GM23338 (cell line): ENCODE measurements around the gene GPR149. TPM values are rescaled to one million over a fixed set of nuclear protein-coding genes. Genes with fewer than 3 reads are reported as not detected.

ENCODE experiments used
- ATAC-seq: fragments of 200-7000 bp; cut with Tn5 transposase; 3 replicates; pipeline ENCODE4 v1.9.1; 2020
- DNase-seq: peaks from one replicate; pipeline ENCODE4 v3.0.0-alpha.2; 2015; ENCODE audit warnings: low spot score
- H2AFZ ChIP-seq: fragments of 200-600 bp; sonication (generic); 2 replicates; pipeline ENCODE4 v1.8.0; 2016; ENCODE audit warnings: antibody characterized with exemption, mild to moderate bottlenecking, moderate library complexity
- H3F3A ChIP-seq: fragments of 200-600 bp; sonication (generic); replicated peaks from 2 replicates; pipeline ENCODE4 v1.8.0; 2017; ENCODE audit warnings: antibody characterized with exemption, mixed run types, low read depth
- H3K27ac ChIP-seq: fragments of 200-600 bp; sonication (generic); 2 replicates; pipeline ENCODE4 v1.6.1; 2016; ENCODE audit warnings: low read depth
- H3K27me3 ChIP-seq: fragments of 200-600 bp; sonication (generic); 2 replicates; pipeline ENCODE4 v1.8.0; 2016; ENCODE audit warnings: mild to moderate bottlenecking, mixed run types, moderate library complexity; ENCODE audit not compliant: insufficient read depth
- H3K36me3 ChIP-seq: fragments of 200-600 bp; sonication (generic); 2 replicates; pipeline ENCODE4 v1.8.0; 2016; ENCODE audit warnings: mild to moderate bottlenecking; ENCODE audit not compliant: insufficient read depth
- H3K4me1 ChIP-seq: fragments of 200-600 bp; sonication (generic); 2 replicates; pipeline ENCODE4 v1.8.0; 2016; ENCODE audit warnings: mild to moderate bottlenecking, moderate library complexity; ENCODE audit not compliant: insufficient read depth
- H3K4me2 ChIP-seq: fragments of 200-600 bp; sonication (generic); 2 replicates; pipeline ENCODE4 v1.7.1; 2017; ENCODE audit warnings: mixed run types
- H3K4me3 ChIP-seq: fragments of 200-600 bp; sonication (generic); 2 replicates; pipeline ENCODE4 v1.6.1; 2016; ENCODE audit warnings: mixed run types
- H3K79me2 ChIP-seq: fragments of 200-600 bp; sonication (generic); replicated peaks from 2 replicates; pipeline ENCODE4 v1.8.0; 2017; ENCODE audit warnings: mild to moderate bottlenecking; ENCODE audit not compliant: insufficient read depth
- H3K9me2 ChIP-seq: fragments of 200-600 bp; sonication (generic); 2 replicates; pipeline ENCODE4 v1.8.0; 2017; ENCODE audit not compliant: insufficient read depth
- H4K20me1 ChIP-seq: fragments of 200-600 bp; sonication (generic); replicated peaks from 2 replicates; pipeline ENCODE4 v1.8.0; 2017; ENCODE audit warnings: mild to moderate bottlenecking; ENCODE audit not compliant: insufficient read depth
- H3K27ac Mint-ChIP-seq: 2 replicates; pipeline ENCODE4 v1.8.0; 2020; ENCODE audit warnings: inconsistent platforms, mild to moderate bottlenecking, moderate library complexity, mixed read lengths
- H3K27me3 Mint-ChIP-seq: 3 replicates; pipeline ENCODE4 v1.8.0; 2022; ENCODE audit warnings: low read depth, mild to moderate bottlenecking, moderate library complexity, mixed read lengths, inconsistent platforms; ENCODE audit not compliant: insufficient read depth, poor library complexity
- H3K36me3 Mint-ChIP-seq: 3 replicates; pipeline ENCODE4 v1.8.0; 2021; ENCODE audit warnings: low read depth, mild to moderate bottlenecking, inconsistent platforms, moderate library complexity, mixed read lengths
- H3K4me1 Mint-ChIP-seq: 3 replicates; pipeline ENCODE4 v1.8.0; 2020; ENCODE audit warnings: mild to moderate bottlenecking, inconsistent platforms, mixed read lengths
- H3K4me3 Mint-ChIP-seq: 3 replicates; pipeline ENCODE4 v1.8.0; 2021; ENCODE audit warnings: moderate library complexity, mild to moderate bottlenecking, inconsistent platforms, mixed read lengths
- H3K9me3 Mint-ChIP-seq: 3 replicates; pipeline ENCODE4 v1.8.0; 2020; ENCODE audit warnings: moderate library complexity, mild to moderate bottlenecking, inconsistent platforms, mixed read lengths
- CREB1 ChIP-seq: fragments of 250-450 bp; sonication (Bioruptor Pico); IDR thresholded peaks from 2 replicates; pipeline ENCODE4 v1.5.0; 2020; ENCODE audit warnings: low read depth, mild to moderate bottlenecking, moderate library complexity
- CTCF ChIP-seq, 2 experiments: fragments of 200-600 bp in 1 of 2; sonication (generic) in 1 of 2; conservative IDR thresholded peaks; 2 replicates each; pipeline versions ENCODE4 v1.5.1 to v1.6.1; 2016 to 2017; ENCODE audit warnings: antibody characterized with exemption in 2 of 2, low read depth in 2 of 2, mild to moderate bottlenecking in 2 of 2, moderate library complexity in 1 of 2
- EZH2phosphoT487 ChIP-seq: fragments of 200-600 bp; sonication (generic); IDR thresholded peaks from one replicate; pipeline ENCODE4 v1.8.1; 2018; ENCODE audit warnings: antibody characterized with exemption; ENCODE audit not compliant: unreplicated experiment
- JUNB ChIP-seq: IDR thresholded peaks from one replicate; pipeline ENCODE4 v1.6.1; 2016; ENCODE audit warnings: antibody characterized with exemption; ENCODE audit not compliant: unreplicated experiment
- NANOG ChIP-seq: IDR thresholded peaks from 2 replicates; pipeline ENCODE4 v1.6.1; 2016; ENCODE audit warnings: antibody characterized with exemption, borderline replicate concordance
- POLR2AphosphoS5 ChIP-seq: IDR thresholded peaks from 2 replicates; pipeline ENCODE4 v1.6.1; 2016; ENCODE audit warnings: antibody characterized with exemption, low read depth
- REST ChIP-seq: IDR thresholded peaks from one replicate; pipeline ENCODE4 v1.6.1; 2018; ENCODE audit warnings: antibody characterized with exemption; ENCODE audit not compliant: unreplicated experiment
- STAT1 ChIP-seq: IDR thresholded peaks from one replicate; pipeline ENCODE4 v1.6.1; 2016; ENCODE audit warnings: antibody characterized with exemption; ENCODE audit not compliant: unreplicated experiment
- ZNF331 ChIP-seq: fragments of 250-450 bp; sonication (Bioruptor Pico); IDR thresholded peaks from 2 replicates; pipeline ENCODE4 v1.5.0; 2020; ENCODE audit warnings: low read depth, mild to moderate bottlenecking, moderate library complexity
- ZNF462 ChIP-seq: fragments of 250-450 bp; sonication (Bioruptor Pico); IDR thresholded peaks from 2 replicates; pipeline ENCODE4 v1.5.0; 2020; ENCODE audit warnings: mild to moderate bottlenecking, moderate library complexity
- polyA plus RNA-seq: library from polyadenylated mRNA; unstranded; fragments of >200 nt; fragmentation: Nextera tagmentation; extraction: Ambion mirVana; gene quantifications from 2 replicates; pipeline ENCODE4 v1.2.1, GENCODE V29; 2016
- total RNA-seq: library from RNA; depleted of rRNA; stranded (reverse); fragments of >200 nt; shearing (Covaris generic); gene quantifications from 2 replicates; pipeline ENCODE4 v1.2.3, GENCODE V29; 2014
- TF ChIP-seq, protein P1 (sequence below): IDR thresholded peaks from 2 replicates; pipeline ENCODE4 v1.6.1; 2016; ENCODE audit warnings: antibody characterized with exemption

GPR149 gene
- total and polyA plus RNA-seq, 2 experiments from 2014 or later, result 0.11 to 0.21 TPM

- TF ChIP-seq POLR2AphosphoS5 (no peak), JUNB (no peak), ZNF331 (CRISPR knock-in tag) (no peak), STAT1 (no peak)
- TF ChIP-seq, protein P1, sequence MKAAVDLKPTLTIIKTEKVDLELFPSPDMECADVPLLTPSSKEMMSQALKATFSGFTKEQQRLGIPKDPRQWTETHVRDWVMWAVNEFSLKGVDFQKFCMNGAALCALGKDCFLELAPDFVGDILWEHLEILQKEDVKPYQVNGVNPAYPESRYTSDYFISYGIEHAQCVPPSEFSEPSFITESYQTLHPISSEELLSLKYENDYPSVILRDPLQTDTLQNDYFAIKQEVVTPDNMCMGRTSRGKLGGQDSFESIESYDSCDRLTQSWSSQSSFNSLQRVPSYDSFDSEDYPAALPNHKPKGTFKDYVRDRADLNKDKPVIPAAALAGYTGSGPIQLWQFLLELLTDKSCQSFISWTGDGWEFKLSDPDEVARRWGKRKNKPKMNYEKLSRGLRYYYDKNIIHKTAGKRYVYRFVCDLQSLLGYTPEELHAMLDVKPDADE, result no peak
Observed at GRCh38 chr3:154349223-154349622, 80.8 kb downstream of the GPR149 start (continued).

DNA sequence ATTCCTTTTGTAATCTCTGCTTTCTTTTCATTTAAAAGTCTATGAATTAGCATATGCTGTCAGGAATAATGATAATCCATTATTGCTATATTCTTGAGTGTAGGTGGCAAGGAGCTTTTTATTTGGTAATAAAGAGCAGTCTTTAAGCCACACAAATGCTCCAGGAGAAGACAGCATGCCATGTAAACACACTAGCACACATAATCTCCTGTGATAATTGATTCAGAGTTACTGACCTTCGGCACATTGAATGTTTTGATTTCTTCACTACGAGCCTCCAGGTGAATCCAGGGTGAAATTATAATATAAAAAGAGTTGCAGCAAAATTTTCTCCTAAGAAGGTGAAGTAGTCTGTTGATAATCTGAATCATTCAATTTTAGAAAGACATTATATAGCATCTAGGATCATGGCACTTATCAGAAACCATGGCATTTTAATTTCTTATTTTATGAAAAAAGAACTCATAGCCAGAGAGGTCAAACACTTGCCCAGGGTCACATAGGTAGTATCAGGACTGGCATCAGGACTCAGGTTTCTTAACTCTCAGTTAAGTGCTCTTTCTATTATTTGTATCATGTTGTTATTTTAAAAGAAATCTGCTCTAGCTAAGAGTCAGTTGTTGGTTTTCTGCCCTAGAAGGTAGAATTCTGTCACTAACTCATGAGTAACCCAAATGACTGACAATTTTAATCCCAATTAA is 84.4 kb downstream of the GPR149 start:
- no peak for ATAC-seq
- no peak overlapping the region for H3K4me3 Mint-ChIP-seq
- TF ChIP-seq CREB1, result no peak
- no peak for TF ChIP-seq ZNF462
- no peak for TF ChIP-seq REST
- TF ChIP-seq ZNF331 (CRISPR knock-in tag), result no peak
- TF ChIP-seq CTCF (conservative IDR thresholded peaks at IDR 0.05; ENCODE audit: low read depth in 2 of 2), result no peak
- TF ChIP-seq EZH2phosphoT487, result no peak
- TF ChIP-seq NANOG, result no peak
- no peak for TF ChIP-seq STAT1
- TF ChIP-seq POLR2AphosphoS5, result no peak

More for the DNA sequence above, 84.4 kb downstream of the GPR149 start:
- Mint-ChIP-seq H3K4me1 (peaks cover 7% of the 10 kb centered on the region; the same call in 2 of the 3 replicates), H3K36me3 (no peaks in the 10 kb centered on the region), H3K9me3 (no peaks in the 10 kb centered on the region), H3K27ac (no peak overlapping the region), H3K27me3 (no peaks in the 10 kb centered on the region)
- Histone ChIP-seq H3K36me3 (no peaks in the 10 kb centered on the region), H3K27me3 (no peaks in the 10 kb centered on the region), H3K9me2 (no peaks in the 10 kb centered on the region), H4K20me1 (no peaks in the 10 kb centered on the region), H3K4me2 (no peak overlapping the region), H3K27ac (no peak overlapping the region), H3K4me1 (peaks cover 6% of the 10 kb centered on the region; the same call in 1 of the 2 replicates), H3K4me3 (no peak overlapping the region), H2AFZ (no peak overlapping the region), H3F3A (no peaks in the 10 kb centered on the region), H3K79me2 (no peaks in the 10 kb centered on the region)
- DNase-seq, result no peak
